GM12864 (cell line): ENCODE measurements around the gene SOCS4.
A peak's percentile ranks its signal among the peaks of the same experiment; 100 is the strongest.

Experiments
- DNase-seq: peaks from one replicate; pipeline ENCODE4 v3.0.0-alpha.2; 2011; ENCODE audit warnings: low read depth
- H3K4me3 ChIP-seq: 2 replicates; pipeline ENCODE4 v1.5.1; 2011; ENCODE audit warnings: mild to moderate bottlenecking, low read depth, low read length, control low read depth
- TF ChIP-seq, protein P1 (sequence below): IDR thresholded peaks from 2 replicates; pipeline ENCODE4 v1.5.1; 2011; ENCODE audit warnings: low read depth, mild to moderate bottlenecking, moderate library complexity, low read length, control low read depth, inconsistent platforms; ENCODE audit errors: missing control alignments

Gene SOCS4

DNA sequence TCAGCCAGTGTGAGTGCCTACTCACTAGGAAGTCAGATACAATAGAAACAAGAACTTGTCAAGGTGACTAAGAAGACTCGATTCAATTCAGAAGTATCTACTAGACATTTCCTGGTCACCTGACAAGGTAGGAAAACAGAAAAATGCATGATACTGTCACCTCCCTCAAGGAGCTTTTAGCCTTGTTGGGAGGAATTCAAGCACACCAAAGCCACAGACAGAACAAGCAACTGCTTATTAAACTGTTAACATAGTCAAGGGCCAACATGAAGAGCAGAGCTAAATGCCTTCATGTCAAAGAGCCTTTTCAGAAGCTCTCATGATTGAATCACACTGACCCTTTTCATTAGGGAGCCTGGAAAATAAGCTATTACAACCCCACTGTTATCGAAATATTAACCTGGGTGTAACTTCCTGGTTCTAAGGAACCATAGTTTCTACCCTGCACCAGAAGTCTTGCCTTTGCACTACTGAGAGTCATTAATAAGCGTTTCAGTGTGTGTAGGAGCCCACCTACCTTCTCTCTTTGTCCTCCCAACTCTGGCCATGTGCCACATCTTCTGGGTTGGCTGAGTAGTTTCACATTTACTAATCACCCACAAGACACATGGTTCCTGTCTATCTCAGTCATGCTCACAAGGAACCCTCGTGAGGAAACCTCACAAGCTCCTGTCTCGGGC lies 71.0 kb downstream of the SOCS4 start:
- DNase-seq, result peak; percentile 98
- H3K4me3 ChIP-seq, result no peak overlapping the region
- TF ChIP-seq, protein P1, sequence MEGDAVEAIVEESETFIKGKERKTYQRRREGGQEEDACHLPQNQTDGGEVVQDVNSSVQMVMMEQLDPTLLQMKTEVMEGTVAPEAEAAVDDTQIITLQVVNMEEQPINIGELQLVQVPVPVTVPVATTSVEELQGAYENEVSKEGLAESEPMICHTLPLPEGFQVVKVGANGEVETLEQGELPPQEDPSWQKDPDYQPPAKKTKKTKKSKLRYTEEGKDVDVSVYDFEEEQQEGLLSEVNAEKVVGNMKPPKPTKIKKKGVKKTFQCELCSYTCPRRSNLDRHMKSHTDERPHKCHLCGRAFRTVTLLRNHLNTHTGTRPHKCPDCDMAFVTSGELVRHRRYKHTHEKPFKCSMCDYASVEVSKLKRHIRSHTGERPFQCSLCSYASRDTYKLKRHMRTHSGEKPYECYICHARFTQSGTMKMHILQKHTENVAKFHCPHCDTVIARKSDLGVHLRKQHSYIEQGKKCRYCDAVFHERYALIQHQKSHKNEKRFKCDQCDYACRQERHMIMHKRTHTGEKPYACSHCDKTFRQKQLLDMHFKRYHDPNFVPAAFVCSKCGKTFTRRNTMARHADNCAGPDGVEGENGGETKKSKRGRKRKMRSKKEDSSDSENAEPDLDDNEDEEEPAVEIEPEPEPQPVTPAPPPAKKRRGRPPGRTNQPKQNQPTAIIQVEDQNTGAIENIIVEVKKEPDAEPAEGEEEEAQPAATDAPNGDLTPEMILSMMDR, result no peak

DNA sequence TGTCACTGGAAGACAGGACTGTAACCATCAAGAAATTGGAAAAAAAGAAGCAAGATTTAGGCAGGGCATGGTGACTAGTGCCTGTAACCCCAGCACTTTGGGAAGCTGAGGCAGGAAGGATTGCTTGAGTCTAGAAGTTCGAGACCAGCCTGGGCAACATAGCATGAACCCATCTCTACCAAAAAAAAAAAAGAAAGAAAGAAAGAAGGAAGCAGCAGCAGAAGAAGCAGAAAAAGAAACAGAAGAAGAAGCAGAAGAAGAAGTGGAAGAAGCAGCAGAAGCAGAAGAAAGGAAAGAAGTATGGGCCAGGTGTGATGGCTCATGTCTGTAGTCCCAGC lies 71.5 kb downstream of the SOCS4 start:
- TF ChIP-seq, protein P1, result no peak
- no peak for DNase-seq

More for the DNA sequence above, 71.5 kb downstream of the SOCS4 start:
- no peak overlapping the region; the same call in 1 of the 2 replicates for H3K4me3 ChIP-seq
